ENCODE data around the gene FRRS1L.

DNA sequence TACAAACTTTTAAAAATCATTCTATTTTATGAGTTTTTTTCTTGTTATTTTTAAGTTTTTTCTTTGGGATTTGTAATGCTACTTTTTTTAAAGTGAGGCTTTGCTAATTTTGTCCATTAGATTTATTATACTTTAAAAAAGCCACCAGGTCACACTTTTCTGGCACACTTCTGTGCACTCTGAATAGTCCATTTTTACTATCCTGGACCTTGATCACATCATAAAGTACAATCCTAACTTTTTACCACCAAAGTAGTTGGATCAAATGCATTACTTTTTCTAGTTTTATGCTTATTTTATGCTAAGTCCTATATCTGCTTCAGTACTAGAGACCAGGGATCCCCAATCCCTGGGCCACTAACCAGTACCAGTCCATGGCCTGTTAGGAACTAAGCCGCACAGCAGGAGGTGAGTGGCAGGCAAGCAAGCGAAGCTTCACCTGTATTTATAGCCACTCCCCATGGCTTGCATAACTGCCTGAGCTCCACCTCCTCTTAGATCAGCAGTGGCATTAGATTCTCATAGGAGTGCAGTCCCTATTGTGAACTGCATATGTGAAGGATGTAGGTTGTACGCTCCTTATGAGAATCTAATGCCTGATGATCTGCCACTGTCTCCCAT, 16.0 kb downstream of the FRRS1L start:
- TF ChIP-seq POLR2A (IDR thresholded peaks at IDR 0.05), result no peak
- TF ChIP-seq, protein P1, sequence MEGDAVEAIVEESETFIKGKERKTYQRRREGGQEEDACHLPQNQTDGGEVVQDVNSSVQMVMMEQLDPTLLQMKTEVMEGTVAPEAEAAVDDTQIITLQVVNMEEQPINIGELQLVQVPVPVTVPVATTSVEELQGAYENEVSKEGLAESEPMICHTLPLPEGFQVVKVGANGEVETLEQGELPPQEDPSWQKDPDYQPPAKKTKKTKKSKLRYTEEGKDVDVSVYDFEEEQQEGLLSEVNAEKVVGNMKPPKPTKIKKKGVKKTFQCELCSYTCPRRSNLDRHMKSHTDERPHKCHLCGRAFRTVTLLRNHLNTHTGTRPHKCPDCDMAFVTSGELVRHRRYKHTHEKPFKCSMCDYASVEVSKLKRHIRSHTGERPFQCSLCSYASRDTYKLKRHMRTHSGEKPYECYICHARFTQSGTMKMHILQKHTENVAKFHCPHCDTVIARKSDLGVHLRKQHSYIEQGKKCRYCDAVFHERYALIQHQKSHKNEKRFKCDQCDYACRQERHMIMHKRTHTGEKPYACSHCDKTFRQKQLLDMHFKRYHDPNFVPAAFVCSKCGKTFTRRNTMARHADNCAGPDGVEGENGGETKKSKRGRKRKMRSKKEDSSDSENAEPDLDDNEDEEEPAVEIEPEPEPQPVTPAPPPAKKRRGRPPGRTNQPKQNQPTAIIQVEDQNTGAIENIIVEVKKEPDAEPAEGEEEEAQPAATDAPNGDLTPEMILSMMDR (IDR thresholded peaks at IDR 0.05), result no peak
